ENCODE results near the gene CEMIP2.

Gene CEMIP2

GRCh38 chr9:71746023-71746757 is 22.1 kb downstream of the CEMIP2 start:
- DNase-seq = no peak

- DNase-seq = no peak
Measured at GRCh38 chr9:71744754-71745521, 23.4 kb downstream of the CEMIP2 start.

GRCh38 chr9:71743882-71744281 is 24.4 kb downstream of the CEMIP2 start:
- no peak for DNase-seq

GRCh38 chr9:71743217-71743705 is 25.1 kb downstream of the CEMIP2 start:
- no peak for DNase-seq

- no peak for DNase-seq
Measured at GRCh38 chr9:71742703-71743102, 25.6 kb downstream of the CEMIP2 start.

- no peak for DNase-seq
Measured at GRCh38 chr9:71741926-71742648, 26.2 kb downstream of the CEMIP2 start.

- DNase-seq = no peak
Measured at GRCh38 chr9:71740199-71740598, 28.1 kb downstream of the CEMIP2 start.

- DNase-seq = no peak
Measured at GRCh38 chr9:71737455-71737854, 30.9 kb downstream of the CEMIP2 start.

- no peak for DNase-seq
Measured at GRCh38 chr9:71736236-71736635, 32.1 kb downstream of the CEMIP2 start.

- DNase-seq = no peak
Measured at GRCh38 chr9:71734950-71735349, 33.4 kb downstream of the CEMIP2 start.

GRCh38 chr9:71733176-71733575 is 35.1 kb downstream of the CEMIP2 start:
- no peak for DNase-seq

GRCh38 chr9:71729816-71730526 is 38.3 kb downstream of the CEMIP2 start:
- no peak for DNase-seq

- no peak for DNase-seq
Measured at GRCh38 chr9:71726723-71727122, 41.6 kb downstream of the CEMIP2 start.

- DNase-seq = no peak
Measured at GRCh38 chr9:71725590-71726338, 42.5 kb downstream of the CEMIP2 start.

GRCh38 chr9:71721855-71722254 is 46.5 kb downstream of the CEMIP2 start:
- no peak for DNase-seq

GRCh38 chr9:71719562-71719961 is 48.8 kb downstream of the CEMIP2 start:
- DNase-seq = no peak

- no peak for DNase-seq
Measured at GRCh38 chr9:71719088-71719487, 49.2 kb downstream of the CEMIP2 start.

- DNase-seq = no peak
Measured at GRCh38 chr9:71716138-71716909, 52.0 kb downstream of the CEMIP2 start.

- DNase-seq = no peak
Measured at GRCh38 chr9:71710856-71711255, 57.5 kb downstream of the CEMIP2 start.

GRCh38 chr9:71710201-71710600 is 58.1 kb downstream of the CEMIP2 start:
- DNase-seq = no peak

- DNase-seq = no peak
Measured at GRCh38 chr9:71709384-71709783, 58.9 kb downstream of the CEMIP2 start.

Data from CD4-positive, alpha-beta T cell treated with Interleukin-15 for 1 hour (primary cell).